ENCODE measurements around the gene BANK1.

Gene BANK1

GRCh38 chr4:102008711-102009110 lies 218.2 kb downstream of the BANK1 start:
- Mint-ChIP-seq H3K27me3 (ENCODE audit: low read depth) (no peaks in the 10 kb centered on the region), H3K4me3 (no peak overlapping the region), H3K27ac (no peak overlapping the region), H3K36me3 (ENCODE audit: low read depth) (no peaks in the 10 kb centered on the region), H3K9me3 (no peaks in the 10 kb centered on the region), H3K4me1 (no peaks in the 10 kb centered on the region)
- TF ChIP-seq CTCF (IDR thresholded peaks at IDR 0.05; ENCODE audit: unreplicated experiment in 3 of 3) = no peak

GRCh38 chr4:102022343-102022742 lies 231.8 kb downstream of the BANK1 start:
- H3K36me3 Mint-ChIP-seq (ENCODE audit: low read depth) = no peaks in the 10 kb centered on the region
- no peak overlapping the region for H3K4me3 Mint-ChIP-seq
- no peak for TF ChIP-seq CTCF (IDR thresholded peaks at IDR 0.05; ENCODE audit: unreplicated experiment in 3 of 3)
- H3K27ac Mint-ChIP-seq = no peak overlapping the region
- H3K27me3 Mint-ChIP-seq (ENCODE audit: low read depth) = no peaks in the 10 kb centered on the region
- H3K4me1 Mint-ChIP-seq = no peaks in the 10 kb centered on the region
- no peaks in the 10 kb centered on the region for H3K9me3 Mint-ChIP-seq

GRCh38 chr4:102027961-102028360 lies 237.4 kb downstream of the BANK1 start:
- Mint-ChIP-seq H3K27me3 (ENCODE audit: low read depth) (no peaks in the 10 kb centered on the region), H3K27ac (no peak overlapping the region), H3K4me3 (no peak overlapping the region), H3K36me3 (ENCODE audit: low read depth) (no peaks in the 10 kb centered on the region), H3K9me3 (no peaks in the 10 kb centered on the region), H3K4me1 (no peaks in the 10 kb centered on the region)
- TF ChIP-seq CTCF (IDR thresholded peaks at IDR 0.05; ENCODE audit: unreplicated experiment in 3 of 3) = no peak

GRCh38 chr4:102031406-102031805 lies 240.9 kb downstream of the BANK1 start:
- peaks cover 4% of the 10 kb centered on the region for H3K27me3 Mint-ChIP-seq (ENCODE audit: low read depth)

GRCh38 chr4:102036016-102036415 lies 245.5 kb downstream of the BANK1 start:
- Mint-ChIP-seq H3K36me3 (ENCODE audit: low read depth) (no peaks in the 10 kb centered on the region), H3K27me3 (ENCODE audit: low read depth) (peaks cover 4% of the 10 kb centered on the region), H3K27ac (no peak overlapping the region), H3K4me3 (no peak overlapping the region), H3K4me1 (no peaks in the 10 kb centered on the region), H3K9me3 (no peaks in the 10 kb centered on the region)
- TF ChIP-seq CTCF (IDR thresholded peaks at IDR 0.05; ENCODE audit: unreplicated experiment in 3 of 3) = no peak

More at GRCh38 chr4:102031406-102031805, 240.9 kb downstream of the BANK1 start:
- no peak for TF ChIP-seq CTCF (IDR thresholded peaks at IDR 0.05; ENCODE audit: unreplicated experiment in 3 of 3)
- Mint-ChIP-seq H3K4me3 (no peak overlapping the region), H3K27ac (no peak overlapping the region), H3K4me1 (no peaks in the 10 kb centered on the region), H3K36me3 (ENCODE audit: low read depth) (no peaks in the 10 kb centered on the region), H3K9me3 (no peaks in the 10 kb centered on the region)

GRCh38 chr4:102036619-102037376 lies 246.3 kb downstream of the BANK1 start:
- TF ChIP-seq CTCF (IDR thresholded peaks at IDR 0.05; ENCODE audit: unreplicated experiment in 3 of 3) = no peak
- Mint-ChIP-seq H3K27ac (no peak overlapping the region), H3K27me3 (ENCODE audit: low read depth) (peaks cover 4% of the 10 kb centered on the region), H3K9me3 (no peaks in the 10 kb centered on the region), H3K36me3 (ENCODE audit: low read depth) (no peaks in the 10 kb centered on the region), H3K4me3 (no peak overlapping the region), H3K4me1 (no peaks in the 10 kb centered on the region)

All from nephron (organoid).